Aorta (tissue), 5 donors: ENCODE results near the gene CRMP1. TPM values are rescaled to one million over a fixed set of nuclear protein-coding genes. Genes with fewer than 3 reads are reported as not detected.
A peak's percentile ranks its signal among the peaks of the same experiment; 100 is the strongest.

Source experiments
- ATAC-seq: fragments of 200-7000 bp; cut with Tn5 transposase; one replicate; pipeline ENCODE4 v1.9.1; 2022; ENCODE audit warnings: moderate library complexity; ENCODE audit not compliant: low FRiP score
- DNase-seq, 2 donors: peaks; one replicate each; pipeline ENCODE4 v3.0.0-alpha.2; 2020
- H3K27ac ChIP-seq, 2 donors: one replicate each; pipeline ENCODE4 v1.5.1; 2013; ENCODE audit warnings: low read length in 2 of 2, mild to moderate bottlenecking in 2 of 2, moderate library complexity in 2 of 2, control low read depth in 1 of 2, inconsistent platforms in 1 of 2, low read depth in 1 of 2
- H3K27me3 ChIP-seq, 2 donors: one replicate each; pipeline ENCODE4 v1.6.1; 2013; ENCODE audit warnings: control low read depth in 1 of 2, low read length in 1 of 2, mild to moderate bottlenecking in 1 of 2, moderate library complexity in 1 of 2; ENCODE audit not compliant: insufficient read depth in 2 of 2, control insufficient read depth in 1 of 2
- H3K36me3 ChIP-seq, 2 donors: one replicate each; pipeline ENCODE4 v1.6.1; 2013; ENCODE audit warnings: control low read depth in 1 of 2, low read length in 1 of 2, mild to moderate bottlenecking in 1 of 2; ENCODE audit not compliant: insufficient read depth in 2 of 2, control insufficient read depth in 1 of 2
- H3K4me1 ChIP-seq, 2 donors: one replicate each; pipeline ENCODE4 v1.6.1; 2013; ENCODE audit warnings: low read length in 2 of 2, control low read depth in 1 of 2, mild to moderate bottlenecking in 1 of 2, moderate library complexity in 1 of 2; ENCODE audit not compliant: insufficient read depth in 2 of 2, control insufficient read depth in 1 of 2
- H3K4me3 ChIP-seq, 2 donors: one replicate each; pipeline ENCODE4 v1.5.1; 2013; ENCODE audit warnings: low read length in 2 of 2, control low read depth in 1 of 2, mild to moderate bottlenecking in 1 of 2
- H3K9me3 ChIP-seq: one replicate; pipeline ENCODE4 v1.6.1; 2013; ENCODE audit warnings: mild to moderate bottlenecking, low read length; ENCODE audit not compliant: control insufficient read depth
- WGBS, 2 donors: extraction: QIAGEN DNeasy Blood & Tissue Kit; methylation state at CpG; one replicate each; pipeline ENCODE4 v1.1.7; 2013; 5-methylcytosine and 5-hydroxymethylcytosine counted together
- intact Hi-C, 2 donors: fragments of 100-400 bp; cut with DNase I; formaldehyde crosslinking; loops; one replicate each; pipeline versions ENCODE4 v1.14.2 to v1.15.0; 2022
- polyA plus RNA-seq, 2 donors: library from polyadenylated mRNA; stranded (reverse); fragments of 200-250 nt; gene quantifications; one replicate each; pipeline ENCODE4 v1.2.3, GENCODE V29; 2013
- total RNA-seq, 2 donors: library from RNA; stranded (reverse); fragmentation: NEBNext Ultra II Directional; extraction: Animal tissue kit (Norgen Biotek cat#: 25700); gene quantifications; one replicate each; pipeline ENCODE4 v1.2.1, GENCODE V29; 2021
- donor health status: healthy with polysubstance abuse.
- donor health status: Bipolar disorder and iron deficiency.
- donor health status: DM: no; HTN: no; CAD: no.
- donor health status: DM: no; HTN: no; CAD: no.
- donor health status: DM: yes; HTN: yes; CAD: no.

Gene CRMP1
- total and polyA plus RNA-seq, 4 donors = 0.05 to 2.0 (median 0.58) TPM; not detected in 1

DNA sequence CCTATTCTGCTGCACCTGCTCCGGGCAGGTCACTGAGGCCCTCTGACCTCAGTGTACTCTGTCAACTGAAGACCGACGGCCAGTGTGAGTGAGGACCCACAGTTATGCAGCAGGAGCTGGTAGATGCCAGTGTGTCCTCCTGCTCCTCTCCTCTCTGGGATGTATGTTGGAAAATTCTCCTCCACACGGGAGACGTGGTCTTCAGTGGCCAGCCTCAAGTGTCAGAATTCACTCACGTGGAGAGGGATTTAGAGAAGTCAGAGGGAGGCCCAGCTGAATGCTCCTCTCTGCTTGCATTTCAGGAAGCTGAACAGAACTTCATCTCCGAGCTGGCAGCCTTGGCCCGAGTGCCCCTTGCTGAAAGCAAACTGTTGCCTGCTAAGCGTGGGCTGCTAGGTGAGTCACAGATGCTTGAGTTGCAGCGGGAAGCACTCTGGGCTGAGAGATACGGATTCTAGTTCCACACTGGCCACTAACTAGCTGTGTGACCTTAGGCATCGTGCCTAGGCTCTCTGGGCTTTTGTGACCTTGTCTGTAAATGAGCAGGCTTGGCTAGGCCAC is 83.6 kb downstream of the CRMP1 start:
- no peak overlapping the region for H3K4me3 ChIP-seq
- ATAC-seq = no peak
- no peak overlapping the region for H3K27ac ChIP-seq
- no peaks in the 10 kb centered on the region for H3K4me1 ChIP-seq
- no peaks in the 10 kb centered on the region for H3K27me3 ChIP-seq
- H3K36me3 ChIP-seq = peaks cover 11 to 15% of the 10 kb centered on the region in 2 donors
- intact Hi-C loops = no loop called here
- DNase-seq = no peak
- no peaks in the 10 kb centered on the region for H3K9me3 ChIP-seq
- WGBS, 2 donors = 83 to 92% methylated on average over 12 of the region's 12 CpGs

DNA sequence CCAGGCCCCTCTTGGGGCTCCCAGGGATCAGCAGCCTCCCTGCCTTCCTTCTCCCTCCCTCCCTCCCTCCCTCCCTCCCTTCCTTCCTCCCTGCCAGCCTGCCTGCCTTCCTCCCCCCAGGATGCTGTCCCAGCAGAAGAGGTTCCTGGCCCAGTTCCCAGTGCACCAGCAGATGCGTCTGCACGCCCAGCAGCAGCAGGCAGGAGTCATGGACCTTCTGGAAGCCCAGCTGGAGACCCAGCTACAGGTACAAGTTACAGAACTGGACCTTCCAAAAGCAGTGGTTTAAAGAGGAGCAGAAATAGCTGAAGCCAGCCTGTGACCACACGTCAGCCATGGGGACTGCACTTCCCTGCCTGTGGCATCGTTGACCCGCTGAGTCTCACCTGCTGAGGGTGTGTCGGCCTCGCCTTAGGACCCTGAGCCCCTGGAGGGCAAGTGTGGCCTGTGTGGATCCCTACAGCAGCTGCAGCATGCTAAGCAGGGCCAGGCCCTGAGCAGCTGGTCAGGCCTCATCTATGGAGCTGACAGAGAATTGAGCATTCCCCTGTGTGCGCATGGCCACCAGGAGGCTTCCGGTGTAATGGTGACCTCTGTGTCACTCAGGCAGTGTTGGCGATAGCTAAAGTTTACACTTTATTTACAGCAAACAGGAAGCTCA is 84.7 kb downstream of the CRMP1 start:
- H3K4me1 ChIP-seq = no peaks in the 10 kb centered on the region
- H3K36me3 ChIP-seq = peaks cover 11 to 14% of the 10 kb centered on the region in 2 donors
- intact Hi-C loops = no loop called here
- H3K4me3 ChIP-seq = no peak overlapping the region
- no peak overlapping the region for H3K27ac ChIP-seq
- ATAC-seq = no peak
- H3K9me3 ChIP-seq = no peaks in the 10 kb centered on the region
- 78 to 79% methylated on average over 10 of the region's 10 CpGs for WGBS, 2 donors
- DNase-seq = no peak
- H3K27me3 ChIP-seq = no peaks in the 10 kb centered on the region

DNA sequence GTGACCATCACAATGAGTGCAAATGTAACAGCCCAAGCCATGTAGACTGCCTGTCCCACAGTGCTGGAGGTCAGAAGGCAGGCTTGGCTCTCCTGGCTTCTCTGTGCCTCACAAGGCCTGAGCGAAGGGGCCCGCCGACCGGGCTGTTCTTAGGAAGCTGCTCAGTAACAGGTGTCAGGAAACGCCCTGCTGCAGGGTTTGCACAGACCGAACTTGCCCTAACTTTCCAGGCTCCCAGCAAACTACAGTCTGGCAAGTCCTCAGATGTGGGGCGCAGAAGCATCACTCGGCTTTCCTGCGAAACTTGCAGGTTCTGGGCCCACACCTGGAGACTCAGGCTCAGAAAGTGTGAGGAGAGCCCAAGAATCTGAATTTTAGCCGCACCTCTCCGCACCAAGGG is 87.6 kb downstream of the CRMP1 start:
- no peaks in the 10 kb centered on the region for H3K4me1 ChIP-seq
- H3K27me3 ChIP-seq = no peaks in the 10 kb centered on the region
- 91 to 94% methylated on average over 11 of the region's 11 CpGs for WGBS, 2 donors
- no peak overlapping the region for H3K27ac ChIP-seq
- no peak for ATAC-seq
- DNase-seq = no peak
- no peak overlapping the region for H3K4me3 ChIP-seq
- intact Hi-C loops = no loop called here
- H3K9me3 ChIP-seq = no peaks in the 10 kb centered on the region
- peaks cover 8 to 15% of the 10 kb centered on the region in 2 donors for H3K36me3 ChIP-seq

DNA sequence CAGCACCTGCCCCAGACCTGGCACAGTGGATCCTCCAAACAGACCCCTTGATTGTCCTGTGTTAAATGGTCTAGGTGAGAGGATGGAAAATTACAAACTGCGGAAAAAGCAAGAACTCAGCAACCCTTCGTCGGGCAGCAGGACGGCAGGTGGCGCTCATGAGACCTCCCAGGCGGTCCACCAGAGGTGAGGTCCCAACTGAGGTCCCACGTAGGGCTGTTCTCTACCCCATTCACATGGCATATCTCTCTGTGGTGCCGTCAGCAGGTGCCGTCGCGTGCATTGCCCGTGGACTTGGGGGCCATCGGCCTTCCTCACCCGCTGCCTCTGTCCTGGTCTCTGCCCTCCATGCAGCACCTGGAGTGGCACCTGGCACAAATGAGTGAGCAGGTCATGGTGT is 88.2 kb downstream of the CRMP1 start:
- no peaks in the 10 kb centered on the region for H3K4me1 ChIP-seq

DNA sequence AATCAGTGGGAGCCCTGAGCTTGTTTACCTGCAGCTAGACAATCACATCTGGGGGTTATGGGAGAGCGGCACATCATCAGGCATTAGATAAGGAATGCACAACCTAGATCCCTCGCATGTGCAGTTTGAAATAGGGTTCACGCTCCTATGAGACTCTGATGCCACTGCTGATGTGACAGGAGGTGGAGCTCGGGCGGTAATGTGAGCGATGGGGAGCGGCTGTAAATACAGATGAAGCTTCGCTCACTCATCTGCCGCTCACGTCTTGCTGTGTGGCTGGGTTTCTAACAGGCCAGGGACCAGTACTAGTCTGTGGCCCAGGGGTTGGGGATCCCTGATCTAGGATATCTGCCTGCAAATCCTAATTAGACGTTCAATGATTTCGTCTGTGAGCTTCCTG is 90.3 kb downstream of the CRMP1 start:
- WGBS, 2 donors = 93 to 96% methylated on average over 12 of the region's 12 CpGs

More for the DNA sequence above, 88.2 kb downstream of the CRMP1 start:
- ATAC-seq = no peak
- Histone ChIP-seq H3K27ac (no peak overlapping the region), H3K9me3 (no peaks in the 10 kb centered on the region), H3K27me3 (no peaks in the 10 kb centered on the region), H3K36me3 (peaks cover 3 to 15% of the 10 kb centered on the region in 2 donors), H3K4me3 (no peak overlapping the region)
- intact Hi-C loops = no loop called here
- DNase-seq = peak in 1 of 2 donors; percentile 46
- 90 to 91% methylated on average over 14 of the region's 14 CpGs for WGBS, 2 donors

DNA sequence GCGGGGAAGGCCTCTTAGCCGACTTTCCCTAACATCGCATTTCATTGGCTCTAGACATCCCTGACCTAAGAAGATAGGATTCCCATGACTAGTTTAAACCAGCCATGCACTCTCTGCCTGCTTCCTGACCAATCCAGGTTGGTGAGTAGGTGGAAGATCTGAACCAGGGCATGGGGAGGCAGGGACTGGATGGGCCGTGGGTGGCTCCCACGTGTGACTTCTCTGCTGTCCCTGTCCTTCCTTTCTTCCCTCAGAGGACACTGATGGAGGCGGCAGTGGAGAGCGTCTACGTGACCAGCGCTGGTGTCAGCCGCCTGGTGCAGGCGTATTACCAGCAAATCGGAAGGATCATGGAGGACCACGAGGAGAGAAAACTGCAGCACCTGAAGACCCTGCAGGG is 91.2 kb downstream of the CRMP1 start:
- Histone ChIP-seq H3K4me1 (no peaks in the 10 kb centered on the region), H3K9me3 (no peaks in the 10 kb centered on the region), H3K36me3 (peaks cover 0 to 6% of the 10 kb centered on the region in 2 donors), H3K27me3 (no peaks in the 10 kb centered on the region), H3K27ac (no peak overlapping the region), H3K4me3 (no peak overlapping the region)
- DNase-seq (no peak), ATAC-seq (no peak)
- 88 to 93% methylated on average over 13 of the region's 13 CpGs for WGBS, 2 donors
- intact Hi-C loops = no loop called here

More for the DNA sequence above, 90.3 kb downstream of the CRMP1 start:
- DNase-seq (no peak), ATAC-seq (no peak)
- intact Hi-C loops = no loop called here
- peaks cover under 1 to 4% of the 10 kb centered on the region in 2 donors for H3K36me3 ChIP-seq
- H3K27me3 ChIP-seq = no peaks in the 10 kb centered on the region
- no peak overlapping the region for H3K27ac ChIP-seq
- no peaks in the 10 kb centered on the region for H3K9me3 ChIP-seq
- no peaks in the 10 kb centered on the region for H3K4me1 ChIP-seq
- no peak overlapping the region for H3K4me3 ChIP-seq

DNA sequence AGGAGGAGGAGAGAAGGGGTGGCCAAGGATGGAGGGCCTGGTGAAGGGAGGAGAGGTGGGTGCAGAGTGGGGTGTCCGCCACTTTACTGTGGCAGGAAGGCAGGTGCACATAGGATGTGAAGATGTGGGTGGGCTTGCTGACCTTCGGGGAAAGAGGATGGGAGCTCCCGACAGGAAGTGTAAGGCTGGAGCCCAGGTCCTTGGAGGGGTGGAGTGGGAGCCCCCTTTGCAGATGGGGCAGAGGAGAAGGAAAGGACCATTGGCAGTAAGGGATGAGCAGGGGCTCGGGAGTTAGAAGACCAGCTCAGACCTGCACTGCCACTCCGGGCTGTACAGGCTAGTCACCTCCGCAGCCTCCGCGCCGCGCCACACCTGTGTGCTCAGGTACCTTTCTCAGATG is 92.4 kb downstream of the CRMP1 start:
- no peak overlapping the region for H3K4me3 ChIP-seq
- intact Hi-C loops = no loop called here
- H3K27me3 ChIP-seq = no peaks in the 10 kb centered on the region
- no peaks in the 10 kb centered on the region for H3K4me1 ChIP-seq
- H3K9me3 ChIP-seq = no peaks in the 10 kb centered on the region
- no peak for DNase-seq
- no peak overlapping the region for H3K27ac ChIP-seq
- WGBS, 2 donors = 93 to 94% methylated on average over 10 of the region's 10 CpGs
- peaks cover 3 to 6% of the 10 kb centered on the region in 2 donors for H3K36me3 ChIP-seq
- no peak for ATAC-seq

DNA sequence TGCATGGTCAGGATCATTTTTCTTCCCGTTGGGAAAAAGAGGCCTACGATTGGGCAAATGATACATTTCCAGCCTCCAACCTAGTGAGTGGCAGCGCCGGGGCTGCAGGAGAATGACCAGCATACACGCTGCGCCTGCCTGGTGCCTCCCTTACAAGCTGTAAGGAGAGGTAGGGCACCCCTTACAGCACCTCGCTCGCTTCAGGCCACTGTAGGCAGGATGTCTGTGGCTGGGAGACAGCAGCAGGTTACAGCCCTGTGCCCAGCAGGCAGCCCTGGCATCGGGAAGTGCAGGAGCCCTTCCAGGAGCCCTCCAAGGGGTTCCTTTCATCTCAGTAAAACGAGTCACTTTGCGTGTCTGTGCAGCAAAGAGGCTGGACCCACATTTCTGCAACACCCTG is 93.5 kb downstream of the CRMP1 start:
- intact Hi-C loops = no loop called here
- DNase-seq = no peak

DNA sequence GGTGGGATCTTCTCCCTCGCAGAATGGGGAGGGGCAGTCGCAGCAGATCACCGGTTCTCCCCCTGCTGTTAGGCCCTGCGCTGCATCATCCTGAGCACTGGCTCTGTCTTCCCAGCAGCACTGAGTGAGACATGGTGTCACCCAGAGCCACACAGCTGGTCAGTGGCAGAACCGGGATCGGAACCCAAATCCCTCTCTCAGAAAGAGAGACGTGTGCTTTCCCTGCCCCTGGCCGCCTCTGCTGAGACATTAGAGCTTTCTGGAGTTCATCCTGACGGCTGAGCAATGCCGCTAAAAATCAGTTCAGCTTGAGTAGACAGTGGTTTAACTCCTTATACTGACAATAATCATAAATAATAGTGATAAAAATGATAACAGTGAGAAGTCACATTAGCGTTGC is 93.9 kb downstream of the CRMP1 start:
- no peak overlapping the region for H3K4me3 ChIP-seq
- no peaks in the 10 kb centered on the region for H3K27me3 ChIP-seq
- intact Hi-C loops = no loop called here
- H3K27ac ChIP-seq = no peak overlapping the region
- 92% methylated on average over 11 of the region's 11 CpGs for WGBS, 2 donors
- ATAC-seq = no peak
- no peaks in the 10 kb centered on the region for H3K4me1 ChIP-seq
- DNase-seq = no peak
- no peaks in the 10 kb centered on the region for H3K9me3 ChIP-seq
- peaks cover 3 to 5% of the 10 kb centered on the region in 2 donors for H3K36me3 ChIP-seq

More for the DNA sequence above, 93.5 kb downstream of the CRMP1 start:
- Histone ChIP-seq H3K4me1 (no peaks in the 10 kb centered on the region), H3K9me3 (no peaks in the 10 kb centered on the region), H3K4me3 (no peak overlapping the region), H3K36me3 (peaks cover 3 to 5% of the 10 kb centered on the region in 2 donors), H3K27me3 (no peaks in the 10 kb centered on the region), H3K27ac (no peak overlapping the region)
- WGBS, 2 donors = 86% methylated on average over 11 of the region's 11 CpGs
- ATAC-seq = no peak
